Measurements from ENCODE around the gene MGMT. TPM values are rescaled to one million over a fixed set of nuclear protein-coding genes. Genes with fewer than 3 reads are reported as not detected.

The MGMT gene
- polyA plus RNA-seq, 3 donors = 9.5 to 23.5 (median 17.5) TPM

DNA sequence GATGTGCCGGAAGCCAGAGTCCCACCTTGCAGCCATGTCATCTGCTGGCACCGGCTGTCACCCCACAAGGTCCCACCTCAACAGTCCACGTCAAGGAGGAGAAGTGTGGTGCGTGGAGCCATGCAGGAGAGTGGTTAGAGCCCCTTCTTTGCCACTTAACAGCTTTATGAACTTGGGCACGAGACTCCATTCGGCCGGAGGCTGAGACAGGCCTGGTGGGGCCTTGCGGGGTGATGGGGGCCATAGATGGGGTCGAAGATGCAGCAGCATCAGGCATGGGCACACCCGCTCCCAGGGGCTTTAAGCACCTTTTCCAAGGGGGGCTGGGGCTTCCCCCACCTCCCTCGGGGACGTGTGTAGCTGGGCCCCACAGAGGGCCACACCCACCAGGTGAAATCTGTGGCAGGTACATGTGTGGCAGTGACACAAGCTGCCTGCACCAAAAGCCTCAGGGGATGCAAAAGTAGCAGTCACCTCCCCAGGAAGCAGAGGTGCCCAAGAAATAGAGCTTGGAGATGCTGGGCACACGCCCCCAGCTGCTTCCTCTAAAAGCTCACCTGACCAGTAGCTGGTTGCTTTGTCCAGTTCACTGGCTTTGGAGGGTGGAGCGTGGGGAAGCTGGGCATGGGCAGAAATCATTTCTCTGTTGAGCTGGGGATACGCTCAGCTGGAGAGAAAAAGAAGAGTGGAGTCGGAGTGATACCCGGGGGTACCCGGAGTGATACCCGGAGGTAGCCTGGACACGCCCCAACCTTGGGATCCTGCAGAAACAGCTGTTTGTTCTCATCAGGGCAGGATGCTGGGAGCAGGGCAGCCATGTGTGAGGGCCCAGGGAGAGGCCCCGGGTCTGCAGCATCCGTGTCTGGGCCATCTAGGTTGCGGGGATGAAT lies 297.2 kb downstream of the MGMT start:
- Histone ChIP-seq H3K79me2 (ENCODE audit: insufficient read depth, low read length) (no peaks in the 10 kb centered on the region), H3K36me3 (replicated peaks in 1 of 2; ENCODE audit: control insufficient read depth in 1 of 2, insufficient read depth in 2 of 2, low read length in 2 of 2) (no peaks in the 10 kb centered on the region), H3K9ac (ENCODE audit: insufficient read depth, low read length, poor library complexity, severe bottlenecking) (no peak overlapping the region), H3K4me2 (replicated peaks; ENCODE audit: extremely low read depth, low read length, poor library complexity, severe bottlenecking) (no peak overlapping the region), H3K27ac (ENCODE audit: low read depth in 1 of 2, low read length in 2 of 2) (no peak overlapping the region), H4K20me1 (ENCODE audit: insufficient read depth, low read length) (no peaks in the 10 kb centered on the region), H3K9me3 (replicated peaks in 1 of 2; ENCODE audit: control insufficient read depth in 1 of 2, insufficient read depth in 1 of 2, low read length in 2 of 2) (no peaks in the 10 kb centered on the region), H2AFZ (ENCODE audit: insufficient read depth, low read depth, low read length, poor library complexity, severe bottlenecking) (no peak overlapping the region), H3K27me3 (ENCODE audit: control insufficient read depth in 2 of 2, insufficient read depth in 2 of 2, low read length in 2 of 2) (no peaks in the 10 kb centered on the region), H3K4me3 (replicated peaks in 1 of 3; ENCODE audit: low read depth in 2 of 3, low read length in 3 of 3) (no peak overlapping the region), H3K4me1 (ENCODE audit: control insufficient read depth in 1 of 2, insufficient read depth in 2 of 2, low read length in 2 of 2) (no peaks in the 10 kb centered on the region)
- TF ChIP-seq, protein P1, sequence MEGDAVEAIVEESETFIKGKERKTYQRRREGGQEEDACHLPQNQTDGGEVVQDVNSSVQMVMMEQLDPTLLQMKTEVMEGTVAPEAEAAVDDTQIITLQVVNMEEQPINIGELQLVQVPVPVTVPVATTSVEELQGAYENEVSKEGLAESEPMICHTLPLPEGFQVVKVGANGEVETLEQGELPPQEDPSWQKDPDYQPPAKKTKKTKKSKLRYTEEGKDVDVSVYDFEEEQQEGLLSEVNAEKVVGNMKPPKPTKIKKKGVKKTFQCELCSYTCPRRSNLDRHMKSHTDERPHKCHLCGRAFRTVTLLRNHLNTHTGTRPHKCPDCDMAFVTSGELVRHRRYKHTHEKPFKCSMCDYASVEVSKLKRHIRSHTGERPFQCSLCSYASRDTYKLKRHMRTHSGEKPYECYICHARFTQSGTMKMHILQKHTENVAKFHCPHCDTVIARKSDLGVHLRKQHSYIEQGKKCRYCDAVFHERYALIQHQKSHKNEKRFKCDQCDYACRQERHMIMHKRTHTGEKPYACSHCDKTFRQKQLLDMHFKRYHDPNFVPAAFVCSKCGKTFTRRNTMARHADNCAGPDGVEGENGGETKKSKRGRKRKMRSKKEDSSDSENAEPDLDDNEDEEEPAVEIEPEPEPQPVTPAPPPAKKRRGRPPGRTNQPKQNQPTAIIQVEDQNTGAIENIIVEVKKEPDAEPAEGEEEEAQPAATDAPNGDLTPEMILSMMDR (IDR thresholded peaks at IDR 0.05) = no peak
- H3K9me3 Mint-ChIP-seq = peaks cover 0 to 1% (median 0%) of the 10 kb centered on the region in 7 donors
- WGBS (ENCODE audit: insufficient coverage) = 95% methylated on average over 17 of the region's 23 CpGs
- H3K4me3 Mint-ChIP-seq = no peak overlapping the region
- H3K27ac Mint-ChIP-seq = no peak overlapping the region
- H3K4me1 Mint-ChIP-seq = no peaks in the 10 kb centered on the region
- intact Hi-C loops (cut with micrococcal nuclease) = no loop called here
- peaks cover 9 to 12% of the 10 kb centered on the region in 2 donors for H3K36me3 Mint-ChIP-seq
- peaks cover 0 to 2% (median 0%) of the 10 kb centered on the region in 3 donors for H3K27me3 Mint-ChIP-seq (ENCODE audit: low read depth in 3 of 3)
- no peak for DNase-seq

DNA sequence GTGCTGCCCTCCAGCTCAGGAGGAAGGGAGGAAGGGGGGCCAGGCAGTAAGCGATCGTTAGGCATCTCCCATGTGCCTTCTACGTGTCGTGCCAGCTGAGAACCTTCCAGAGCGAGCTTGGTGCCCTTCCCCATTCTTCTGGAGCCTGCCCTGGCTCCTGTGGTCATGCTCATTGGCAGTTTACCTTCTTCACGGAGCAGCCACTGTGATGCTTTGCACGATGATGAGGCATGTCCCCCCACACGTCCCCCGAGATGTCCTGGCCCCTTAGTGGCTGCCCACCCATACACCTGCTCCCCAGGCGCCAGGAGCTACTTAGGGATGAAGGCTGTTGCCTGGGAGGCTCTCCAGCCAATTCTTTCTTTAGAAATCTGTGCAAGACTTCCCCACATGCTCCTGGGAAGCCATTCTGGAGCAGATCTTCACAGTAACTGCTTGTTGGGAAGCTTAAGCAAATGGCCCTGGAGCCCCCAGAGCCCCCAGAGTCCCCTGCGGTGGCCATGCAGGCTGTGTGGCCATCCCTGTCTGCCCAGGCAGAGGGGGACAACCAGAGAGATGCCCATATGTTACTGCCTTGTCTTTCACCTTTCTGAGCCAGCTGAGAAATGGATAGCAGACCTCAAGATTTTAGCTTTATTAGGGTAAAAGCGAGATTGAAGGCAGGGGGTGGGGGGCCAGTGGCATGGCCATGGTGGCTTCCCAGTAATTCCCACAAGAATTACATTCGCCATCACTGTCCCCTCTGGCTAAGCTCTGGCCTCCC lies 298.0 kb downstream of the MGMT start:
- Mint-ChIP-seq H3K27me3 (ENCODE audit: low read depth in 3 of 3) (peaks cover 0 to 2% (median 0%) of the 10 kb centered on the region in 3 donors), H3K9me3 (peaks cover 0 to 1% (median 0%) of the 10 kb centered on the region in 7 donors), H3K36me3 (peaks cover 2 to 11% of the 10 kb centered on the region in 2 donors), H3K27ac (no peak overlapping the region), H3K4me1 (peaks cover 8% of the 10 kb centered on the region), H3K4me3 (no peak overlapping the region)
- H3K9ac ChIP-seq (ENCODE audit: insufficient read depth, low read length, poor library complexity, severe bottlenecking) = no peak overlapping the region
- no peaks in the 10 kb centered on the region for H3K4me1 ChIP-seq (ENCODE audit: control insufficient read depth in 1 of 2, insufficient read depth in 2 of 2, low read length in 2 of 2)
- WGBS (ENCODE audit: insufficient coverage) = 94% methylated on average over 10 of the region's 13 CpGs
- TF ChIP-seq, protein P1 (IDR thresholded peaks at IDR 0.05) = no peak
- H2AFZ ChIP-seq (ENCODE audit: insufficient read depth, low read depth, low read length, poor library complexity, severe bottlenecking) = no peak overlapping the region
- H3K9me3 ChIP-seq (replicated peaks in 1 of 2; ENCODE audit: control insufficient read depth in 1 of 2, insufficient read depth in 1 of 2, low read length in 2 of 2) = no peaks in the 10 kb centered on the region
- no peak overlapping the region for H3K27ac ChIP-seq (ENCODE audit: low read depth in 1 of 2, low read length in 2 of 2)
- no peaks in the 10 kb centered on the region for H4K20me1 ChIP-seq (ENCODE audit: insufficient read depth, low read length)
- intact Hi-C loops (cut with micrococcal nuclease) = no loop called here
- no peak overlapping the region for H3K4me3 ChIP-seq (replicated peaks in 1 of 3; ENCODE audit: low read depth in 2 of 3, low read length in 3 of 3)
- H3K79me2 ChIP-seq (ENCODE audit: insufficient read depth, low read length) = no peaks in the 10 kb centered on the region
- H3K4me2 ChIP-seq (replicated peaks; ENCODE audit: extremely low read depth, low read length, poor library complexity, severe bottlenecking) = no peak overlapping the region
- no peak for DNase-seq
- no peaks in the 10 kb centered on the region for H3K36me3 ChIP-seq (replicated peaks in 1 of 2; ENCODE audit: control insufficient read depth in 1 of 2, insufficient read depth in 2 of 2, low read length in 2 of 2)
- H3K27me3 ChIP-seq (ENCODE audit: control insufficient read depth in 2 of 2, insufficient read depth in 2 of 2, low read length in 2 of 2) = no peaks in the 10 kb centered on the region

Data from CD14-positive monocyte (primary cell).